ENCODE measurements around the gene GALNT11.

DNA sequence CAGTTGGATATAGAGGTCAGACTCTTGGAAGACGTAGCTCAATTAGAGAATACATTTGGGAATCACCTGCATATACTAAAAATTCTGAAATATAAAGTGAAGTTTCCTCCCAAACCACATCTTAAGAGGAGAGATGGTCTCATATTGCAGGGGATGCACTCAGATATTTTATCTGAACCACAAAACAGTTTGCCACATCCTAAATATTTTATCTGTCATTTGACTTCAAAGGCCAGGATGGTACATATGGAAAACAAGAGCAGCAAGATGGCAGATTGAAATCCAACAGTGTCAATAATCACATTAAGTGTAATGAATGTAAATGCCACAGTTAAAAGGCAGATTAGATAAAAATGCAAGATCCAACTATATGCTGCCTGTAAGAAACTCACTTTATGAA lies 97.1 kb downstream of the GALNT11 start:
- TF ChIP-seq, protein P1, sequence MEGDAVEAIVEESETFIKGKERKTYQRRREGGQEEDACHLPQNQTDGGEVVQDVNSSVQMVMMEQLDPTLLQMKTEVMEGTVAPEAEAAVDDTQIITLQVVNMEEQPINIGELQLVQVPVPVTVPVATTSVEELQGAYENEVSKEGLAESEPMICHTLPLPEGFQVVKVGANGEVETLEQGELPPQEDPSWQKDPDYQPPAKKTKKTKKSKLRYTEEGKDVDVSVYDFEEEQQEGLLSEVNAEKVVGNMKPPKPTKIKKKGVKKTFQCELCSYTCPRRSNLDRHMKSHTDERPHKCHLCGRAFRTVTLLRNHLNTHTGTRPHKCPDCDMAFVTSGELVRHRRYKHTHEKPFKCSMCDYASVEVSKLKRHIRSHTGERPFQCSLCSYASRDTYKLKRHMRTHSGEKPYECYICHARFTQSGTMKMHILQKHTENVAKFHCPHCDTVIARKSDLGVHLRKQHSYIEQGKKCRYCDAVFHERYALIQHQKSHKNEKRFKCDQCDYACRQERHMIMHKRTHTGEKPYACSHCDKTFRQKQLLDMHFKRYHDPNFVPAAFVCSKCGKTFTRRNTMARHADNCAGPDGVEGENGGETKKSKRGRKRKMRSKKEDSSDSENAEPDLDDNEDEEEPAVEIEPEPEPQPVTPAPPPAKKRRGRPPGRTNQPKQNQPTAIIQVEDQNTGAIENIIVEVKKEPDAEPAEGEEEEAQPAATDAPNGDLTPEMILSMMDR (IDR thresholded peaks at IDR 0.05; ENCODE audit: borderline replicate concordance, extremely low read depth, low read length, poor library complexity, severe bottlenecking) = no peak
- TF ChIP-seq EZH2 (IDR thresholded peaks at IDR 0.05; ENCODE audit: borderline replicate concordance, low read depth, low read length, severe bottlenecking) = no peak

Measured in DND-41 (cell line).